HG02642 (cell line): Measurements from ENCODE around the gene ANGPTL8.

ENCODE experiments used
- ATAC-seq: cut with Tn5 transposase; IDR thresholded peaks from one replicate; pipeline ENCODE4 v1.9.1; 2021; ENCODE audit warnings: mild to moderate bottlenecking; ENCODE audit not compliant: unreplicated experiment, poor library complexity

The ANGPTL8 gene

DNA sequence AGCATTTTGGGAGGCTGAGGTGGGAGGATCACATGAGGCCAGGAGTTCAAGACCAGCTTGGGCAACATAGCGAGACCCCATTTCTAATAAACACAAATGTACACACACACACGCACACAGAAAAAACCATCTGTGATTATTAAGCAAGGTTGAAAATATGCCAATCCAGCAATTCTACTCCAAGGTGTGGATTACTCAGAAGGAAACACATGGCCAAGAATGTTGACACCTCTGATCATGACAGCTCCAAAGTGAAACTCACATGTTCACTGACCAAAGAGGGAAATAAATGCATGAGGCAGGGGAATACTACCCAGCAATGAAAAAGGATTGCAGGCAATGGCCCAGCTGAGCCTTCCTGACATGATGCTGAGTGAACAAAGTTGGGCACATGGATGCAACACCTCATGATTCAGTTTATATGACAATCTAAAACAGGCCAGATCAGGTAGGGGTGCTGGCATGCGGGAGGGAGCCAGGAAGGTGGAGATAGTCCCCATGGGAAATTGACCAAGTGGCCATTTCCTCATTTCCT, 18.5 kb downstream of the ANGPTL8 start:
- no peak for ATAC-seq

DNA sequence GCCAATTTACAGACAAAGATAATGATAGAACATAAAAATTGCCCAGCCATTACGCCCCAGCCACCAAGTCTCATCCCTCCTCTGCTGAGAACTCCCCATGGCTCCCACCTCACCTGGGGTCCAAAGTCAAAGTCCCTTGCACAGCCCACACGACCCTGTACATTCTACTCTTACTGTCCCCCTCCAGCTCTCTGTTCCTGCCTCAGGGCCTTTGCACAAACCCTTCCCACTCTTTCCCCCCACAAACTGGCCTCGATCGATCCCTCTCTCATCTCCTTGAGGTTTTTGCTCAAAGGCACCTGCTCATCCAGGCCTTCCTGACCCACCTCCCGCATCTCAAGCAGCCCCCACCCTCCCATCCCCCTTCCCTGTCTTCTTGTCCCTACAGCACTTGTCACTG, 21.6 kb downstream of the ANGPTL8 start:
- no peak for ATAC-seq

DNA sequence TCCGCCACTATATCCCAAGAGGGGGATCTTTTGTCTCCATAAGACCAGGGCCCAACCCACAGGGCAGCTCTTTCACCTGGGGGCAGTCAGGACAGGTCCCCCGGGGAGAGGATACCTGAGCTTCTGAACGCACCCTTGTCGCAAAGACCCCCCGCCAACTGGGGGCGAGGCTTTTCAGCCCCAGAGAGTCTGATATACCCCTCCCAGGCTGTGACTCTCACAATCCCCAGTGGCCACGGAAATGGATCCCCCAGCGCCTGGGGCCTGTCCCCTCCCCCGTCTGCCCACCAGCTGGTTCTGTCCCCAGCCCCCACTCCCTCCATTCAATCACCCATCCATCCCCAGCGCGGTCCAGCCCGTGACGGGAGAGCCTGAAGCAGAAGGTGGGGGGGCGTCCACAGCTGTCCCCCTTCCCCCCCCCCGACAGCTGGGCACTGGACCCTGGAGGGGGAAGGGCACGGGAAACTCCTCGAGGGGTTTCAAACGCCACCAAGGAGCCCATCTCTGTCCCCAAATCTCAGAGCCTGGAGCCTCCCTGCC, 22.1 kb downstream of the ANGPTL8 start:
- no peak for ATAC-seq

DNA sequence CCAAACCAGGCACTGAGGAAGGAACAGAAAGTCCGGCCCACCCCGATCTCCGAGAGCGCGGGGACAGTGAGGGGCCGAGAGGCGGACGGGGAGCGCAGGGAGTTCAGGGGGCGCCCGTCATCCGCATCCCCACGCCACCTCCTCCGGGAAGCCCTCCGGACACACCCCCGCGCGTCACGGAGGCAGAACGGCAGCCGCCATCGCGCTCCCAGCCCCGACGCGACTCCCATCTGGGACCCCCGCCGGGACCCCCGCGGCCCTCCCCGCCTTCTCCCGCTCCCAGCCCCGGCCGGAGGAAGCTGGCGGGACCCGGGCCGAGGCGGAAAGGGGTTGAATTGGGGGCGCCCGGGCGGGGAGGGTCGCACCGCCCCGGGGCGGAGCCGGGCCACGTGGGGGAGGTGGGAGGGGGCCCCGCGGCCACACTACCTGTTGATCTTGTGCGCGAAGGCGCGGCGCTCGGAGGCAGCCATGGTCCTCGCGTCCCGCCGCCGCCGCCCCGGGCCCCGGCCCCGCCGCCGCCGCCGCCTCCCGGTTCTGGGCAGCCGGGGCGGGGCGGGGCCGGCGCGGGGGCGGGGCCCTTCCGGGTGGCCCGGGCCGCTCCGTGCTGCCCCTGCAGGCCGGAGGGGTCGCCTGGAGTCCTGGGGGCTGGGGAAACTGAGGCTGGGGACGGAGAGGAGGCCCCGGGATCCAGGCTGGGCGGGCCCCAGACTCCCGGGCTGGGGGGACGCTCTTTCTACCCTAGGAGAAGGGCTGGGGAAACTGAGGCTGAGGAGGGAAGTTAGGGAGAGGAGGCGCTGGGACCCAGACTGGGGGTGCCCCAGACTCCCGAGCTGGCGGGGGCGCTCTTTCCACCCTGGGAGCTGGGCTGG, 22.8 kb downstream of the ANGPTL8 start, which contains the start of gene DOCK6:
DOCK6 (minus strand) TSS at position 554 of the 869 bp plus-strand sequence; CDS start at position 470, 84 bp downstream.
- ATAC-seq, result no peak

DNA sequence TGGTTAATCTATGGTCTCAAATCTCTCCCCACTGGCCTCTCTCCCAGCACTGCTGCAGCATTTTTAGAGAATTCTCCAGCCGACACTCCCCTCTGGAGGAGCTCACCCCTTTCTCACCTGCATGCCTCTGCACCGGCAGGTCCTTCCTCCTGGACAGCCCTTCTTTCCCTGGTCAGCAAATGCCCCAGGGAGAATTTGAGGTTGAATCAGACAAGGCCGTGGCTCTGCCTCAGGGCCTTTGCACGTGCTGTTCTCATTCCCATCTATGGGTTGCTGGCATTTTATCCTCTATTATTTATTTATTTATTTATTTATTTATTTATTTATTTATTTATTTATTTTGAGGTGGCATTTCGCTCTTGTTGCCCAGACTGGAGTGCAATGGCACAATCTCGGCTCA, 24.3 kb downstream of the ANGPTL8 start:
- ATAC-seq, result no peak

DNA sequence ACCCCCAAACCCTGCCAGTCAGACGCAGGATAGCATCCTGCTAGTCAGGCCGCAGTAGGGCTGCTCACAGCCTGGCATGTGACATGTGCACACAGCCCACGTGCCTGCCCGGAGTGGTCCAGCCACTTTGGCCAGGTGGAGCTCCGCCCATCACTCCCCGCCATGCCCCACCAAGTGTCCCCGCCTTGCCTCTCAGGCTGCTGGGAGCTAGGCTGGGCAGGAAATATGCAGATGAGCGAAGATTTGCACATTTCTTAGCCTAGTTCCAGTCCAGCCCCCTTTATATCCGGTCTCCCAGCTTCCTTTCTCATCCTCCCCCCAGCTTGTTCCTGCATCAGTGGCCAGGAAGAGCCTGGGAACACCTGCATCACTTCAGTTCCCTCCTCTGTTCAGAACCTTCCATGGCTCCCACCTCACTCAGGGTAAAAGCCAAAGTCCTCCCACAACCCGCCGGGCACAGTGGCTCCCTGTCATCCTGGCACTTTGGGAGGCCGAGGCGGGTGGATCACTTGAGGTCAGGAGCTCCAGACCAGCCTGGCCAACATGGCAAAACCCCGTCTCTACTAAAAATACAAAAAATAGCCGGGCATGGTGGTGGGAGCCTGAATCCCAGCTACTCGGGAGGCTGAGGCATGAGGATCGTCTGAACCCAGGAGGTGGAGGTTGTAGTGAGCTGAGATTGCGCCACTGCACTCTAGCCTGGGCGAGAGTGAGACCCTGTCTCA, 25.2 kb downstream of the ANGPTL8 start:
- no peak for ATAC-seq

DNA sequence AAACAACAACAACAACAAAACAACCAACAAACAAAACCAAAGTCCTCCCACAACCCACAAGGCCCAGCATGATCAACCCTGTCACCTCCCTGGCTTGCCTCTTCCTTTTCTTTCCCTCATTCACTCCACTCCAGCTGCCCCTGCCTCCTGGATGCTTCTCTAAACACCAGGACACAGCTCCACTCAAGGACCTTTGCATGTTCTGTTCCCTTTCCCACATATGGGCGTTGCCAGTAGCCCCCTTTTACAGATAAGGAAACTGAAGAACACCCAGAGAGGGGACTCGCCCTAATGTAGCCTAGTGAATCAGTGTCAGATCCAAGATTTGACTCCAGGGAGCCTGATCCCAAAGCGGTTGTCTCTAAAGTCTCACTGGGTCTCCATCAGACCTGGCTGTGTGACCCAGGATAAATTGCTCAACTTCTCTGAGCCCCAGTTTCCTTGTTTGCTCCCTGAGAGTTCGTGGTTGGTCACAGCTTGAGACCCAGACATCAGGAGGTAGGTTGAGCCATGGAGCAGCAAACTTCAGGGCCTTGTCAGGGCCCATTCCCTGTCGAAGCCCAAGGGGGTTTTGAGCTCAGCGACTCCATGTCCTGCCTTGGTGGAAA, 25.9 kb downstream of the ANGPTL8 start:
- no peak for ATAC-seq

DNA sequence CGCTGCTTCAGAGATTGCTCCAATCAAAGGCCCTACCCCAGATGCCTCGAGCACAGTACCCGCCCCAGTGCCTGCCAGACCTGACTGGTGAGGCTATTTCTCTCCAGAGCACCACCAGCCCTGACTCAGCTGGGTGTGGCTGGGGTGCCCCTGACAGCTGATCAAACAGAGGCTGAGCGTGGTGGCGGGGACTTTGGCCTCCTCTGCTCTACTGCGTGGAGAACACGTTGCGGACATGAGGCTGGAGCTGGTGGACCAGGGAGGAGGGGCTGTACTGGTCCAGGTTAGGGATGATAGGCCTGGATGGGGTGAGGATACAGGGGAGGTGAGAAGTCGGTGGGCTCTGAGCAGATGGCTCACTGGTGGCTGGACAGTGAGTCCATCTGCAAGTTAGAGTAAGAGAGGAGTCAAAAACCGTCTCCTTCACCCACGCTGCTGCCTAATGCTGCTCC, 26.4 kb downstream of the ANGPTL8 start:
- no peak for ATAC-seq

DNA sequence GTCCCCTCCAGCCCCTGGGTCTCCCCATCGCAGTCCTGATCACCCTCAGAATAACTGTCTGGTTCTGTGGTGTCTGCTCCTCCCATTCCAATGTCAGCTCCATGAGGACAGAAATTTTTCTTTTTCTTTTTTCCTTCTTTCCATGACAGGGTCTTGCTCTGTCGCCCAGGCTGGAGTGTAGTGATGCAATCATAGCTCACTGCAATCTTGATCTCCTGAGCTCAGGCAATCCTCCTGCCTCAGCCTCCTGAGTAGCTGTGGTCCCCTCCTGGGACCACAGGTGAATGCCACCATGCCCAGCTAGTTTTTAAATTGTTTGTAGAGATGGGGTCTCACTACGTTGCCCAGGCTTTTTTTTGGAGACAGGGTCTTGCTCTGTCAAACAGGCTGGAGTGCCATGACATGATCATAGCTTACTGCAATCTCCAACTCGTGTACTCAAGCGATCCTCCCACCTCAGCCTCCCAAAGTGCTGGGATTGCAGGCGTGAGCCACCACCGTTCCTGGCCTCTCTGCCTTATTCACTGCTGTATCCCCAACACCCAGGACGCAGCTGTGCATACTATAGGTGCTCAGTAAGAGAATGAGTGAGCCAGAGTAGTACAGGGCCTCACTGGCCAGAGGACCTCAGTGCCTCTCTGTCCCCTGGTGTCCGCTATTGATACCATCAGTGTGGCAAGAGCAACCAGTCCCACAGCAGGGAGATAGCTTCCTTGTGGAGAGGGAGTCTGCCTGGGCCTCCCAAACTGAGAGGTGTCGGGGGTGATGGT, 28.1 kb downstream of the ANGPTL8 start:
- no peak for ATAC-seq

DNA sequence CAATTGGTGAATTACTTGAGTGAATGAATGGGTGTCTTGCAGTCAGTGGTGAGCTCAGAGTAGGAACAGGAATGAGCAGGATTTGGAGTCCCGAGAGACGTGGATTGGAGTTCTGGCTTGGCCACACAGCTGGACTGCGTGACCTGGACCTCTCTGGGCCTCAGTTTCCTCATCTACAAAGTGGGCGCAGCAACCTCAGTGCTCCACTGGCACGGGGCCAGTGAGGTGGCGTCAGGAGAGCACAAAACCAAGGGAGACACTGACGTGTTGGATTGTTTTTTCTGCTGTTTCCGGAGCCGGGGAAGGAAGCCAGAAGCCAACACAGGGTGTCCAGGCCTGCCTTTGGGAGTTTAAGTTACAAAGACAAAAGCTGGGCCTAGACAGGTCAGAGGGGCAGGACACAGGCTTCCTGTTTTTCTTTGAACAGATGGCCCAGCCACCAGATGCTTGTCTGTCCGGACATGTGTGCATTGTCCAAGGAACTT, 29.4 kb downstream of the ANGPTL8 start:
- ATAC-seq, result no peak

DNA sequence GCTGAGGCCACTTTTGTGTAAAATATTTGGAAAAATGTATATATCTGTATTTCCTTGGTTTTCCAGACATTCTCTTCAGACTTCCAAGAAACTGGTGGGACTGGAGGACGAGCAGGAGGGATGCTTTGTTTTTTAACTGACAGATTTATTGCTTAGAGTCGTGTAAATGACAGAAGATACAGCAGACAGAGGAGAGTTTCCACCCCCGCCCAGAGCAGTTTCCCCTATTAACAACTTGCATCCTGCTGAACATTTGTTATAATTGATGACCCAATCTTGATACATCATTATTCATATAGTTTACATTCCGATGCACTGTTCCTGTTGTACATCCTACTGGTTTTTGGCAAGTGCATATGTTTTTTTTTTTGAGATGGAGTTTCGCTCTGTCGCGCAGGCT, 30.0 kb downstream of the ANGPTL8 start:
- ATAC-seq, result no peak

DNA sequence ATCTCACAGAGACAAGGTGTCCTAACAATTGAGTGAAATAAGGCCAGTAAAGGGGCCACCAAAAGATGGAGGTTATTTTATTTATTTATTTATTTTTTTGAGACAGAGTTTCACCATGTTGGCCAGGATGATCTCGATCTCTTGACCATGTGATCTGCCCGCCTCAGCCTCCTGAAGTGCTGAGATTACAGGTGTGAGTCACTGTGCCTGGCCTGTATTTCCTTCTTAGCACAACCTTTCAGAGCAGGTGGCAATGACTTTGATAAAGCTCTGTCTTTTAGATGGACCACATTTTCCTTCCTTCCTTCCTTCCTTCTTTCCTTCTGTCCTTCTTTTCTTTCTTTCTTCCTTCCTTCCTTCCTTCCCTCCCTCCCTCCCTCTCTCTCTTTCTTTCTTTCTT, 33.9 kb downstream of the ANGPTL8 start:
- no peak for ATAC-seq

DNA sequence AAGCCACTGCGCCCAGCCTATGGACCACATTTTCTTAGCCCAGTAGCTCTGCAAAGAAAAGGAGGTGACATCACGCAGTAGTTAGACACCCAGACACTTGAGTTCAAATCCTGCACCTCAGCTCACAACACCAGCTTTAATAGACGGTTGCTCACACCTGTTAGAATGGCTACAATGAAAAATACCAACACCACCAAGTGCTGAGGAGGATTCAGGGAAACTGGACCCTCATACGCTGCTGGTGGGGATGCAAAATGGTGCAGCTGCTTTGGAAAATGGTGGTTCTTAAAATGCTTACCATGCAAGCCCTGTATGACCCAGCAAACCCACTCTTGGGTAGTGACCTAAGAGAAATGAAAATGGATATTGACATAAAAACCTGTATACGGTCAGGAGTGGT, 34.6 kb downstream of the ANGPTL8 start:
- ATAC-seq, result no peak

DNA sequence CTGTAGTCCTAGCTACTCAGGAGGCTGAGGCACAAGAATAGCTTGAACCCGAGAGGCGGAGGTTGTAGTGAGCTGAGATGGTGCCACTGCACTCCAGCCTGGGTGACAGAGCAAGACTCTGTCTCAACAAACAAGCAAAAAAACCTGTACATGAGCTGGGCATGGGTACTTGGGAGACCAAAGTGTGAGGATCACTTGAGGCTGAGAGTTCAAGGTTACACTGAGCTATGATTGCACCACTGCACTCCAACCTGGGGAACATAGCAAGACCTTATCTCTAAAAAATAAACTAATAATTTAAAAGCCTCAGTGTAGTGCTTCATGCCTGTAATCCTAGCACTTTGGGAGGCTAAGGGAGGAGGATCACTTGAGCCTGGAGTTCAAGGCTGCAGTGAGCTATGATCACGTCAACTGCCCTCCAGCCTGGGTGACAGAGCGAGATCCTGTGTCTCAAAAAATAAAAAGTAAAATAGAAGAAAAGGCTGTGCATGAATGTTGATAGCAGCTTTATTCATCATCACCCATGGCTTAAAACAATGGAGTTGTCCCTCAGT, 35.2 kb downstream of the ANGPTL8 start:
- ATAC-seq, result no peak

DNA sequence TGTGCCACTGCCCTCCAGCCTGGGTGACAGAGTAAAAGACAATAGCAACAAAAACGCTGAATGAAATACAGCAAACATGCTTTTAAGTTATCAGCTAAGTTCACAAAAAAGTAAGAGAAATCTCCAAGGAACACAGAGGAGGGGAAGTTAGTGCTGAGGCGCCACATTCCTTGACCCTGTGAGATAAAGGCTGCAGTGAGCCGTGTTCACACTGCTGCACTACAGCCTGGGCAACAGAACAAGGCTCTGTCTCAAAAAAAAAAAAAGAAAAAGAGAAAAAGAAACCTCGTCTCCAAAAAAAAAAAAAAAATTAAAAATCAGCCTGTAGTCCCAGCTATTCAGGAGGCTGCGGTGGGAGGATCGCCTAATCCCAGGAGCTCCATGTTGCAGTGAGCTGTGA, 39.3 kb downstream of the ANGPTL8 start:
- no peak for ATAC-seq

DNA sequence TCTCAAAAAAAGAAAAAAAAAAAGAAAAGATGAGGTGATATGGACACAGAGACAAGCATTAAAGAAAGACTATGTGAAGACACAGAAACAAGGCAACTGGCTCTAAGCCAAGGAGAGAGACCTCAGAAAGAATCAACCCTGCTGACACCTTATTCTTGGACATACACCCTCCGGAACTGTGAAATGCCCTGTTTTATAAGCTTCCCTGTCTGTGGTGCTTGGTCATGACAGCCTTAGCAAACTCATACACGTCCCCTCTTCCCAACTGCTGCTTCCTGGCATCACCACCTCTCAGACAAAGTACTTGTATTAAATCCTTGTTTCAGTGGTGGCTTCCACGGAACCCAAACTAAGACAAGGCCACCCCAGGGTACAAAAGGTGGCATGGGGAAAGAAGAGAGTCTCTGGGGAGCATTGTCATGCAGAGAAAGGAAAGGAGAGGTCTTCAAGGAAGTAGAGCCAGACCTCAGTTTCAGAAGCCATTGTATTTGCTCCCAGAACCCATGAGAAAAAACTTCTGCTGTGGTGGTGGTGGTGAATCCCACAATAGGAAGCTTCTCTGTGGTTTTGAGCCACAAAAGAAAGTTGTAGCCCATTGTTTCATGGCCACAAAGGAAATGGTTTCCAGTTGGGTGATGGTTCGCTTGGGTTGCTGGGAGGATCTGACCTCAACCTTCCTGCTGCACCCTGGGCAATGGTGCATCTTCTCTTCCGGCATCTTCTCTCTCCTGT, 40.3 kb downstream of the ANGPTL8 start:
- ATAC-seq, result no peak

DNA sequence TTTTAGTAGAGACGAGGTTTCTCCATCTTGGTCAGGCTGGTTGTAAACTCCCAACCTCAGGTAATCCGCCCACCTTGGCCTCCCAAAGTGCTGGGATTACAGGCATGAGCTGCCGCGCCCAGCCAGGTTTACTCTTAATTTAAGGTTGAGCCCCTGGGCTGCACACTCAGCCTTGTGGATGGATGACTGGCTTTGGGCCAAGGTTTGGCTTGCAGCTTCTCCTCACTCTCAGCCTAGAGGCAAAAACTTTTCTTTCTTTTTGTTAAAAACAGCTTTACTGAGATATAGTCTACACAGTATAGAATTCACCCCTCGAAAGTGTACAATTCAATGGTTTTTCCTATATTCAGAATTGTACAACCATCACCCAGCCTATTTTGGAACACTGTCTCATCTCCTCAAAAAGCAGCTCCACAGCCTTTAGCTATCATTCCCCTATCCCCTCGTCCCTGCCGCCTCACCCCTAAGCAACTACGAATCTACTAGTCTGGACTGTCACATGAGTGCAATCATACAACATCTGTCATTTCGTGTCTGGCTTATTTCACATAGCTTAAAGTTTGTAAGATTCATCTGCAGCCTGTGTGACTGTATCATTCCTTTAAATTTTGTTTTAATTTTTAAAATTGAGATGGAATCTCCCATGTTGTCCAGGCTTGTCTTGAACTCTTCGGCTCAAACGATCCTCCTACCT, 42.1 kb downstream of the ANGPTL8 start:
- no peak for ATAC-seq

DNA sequence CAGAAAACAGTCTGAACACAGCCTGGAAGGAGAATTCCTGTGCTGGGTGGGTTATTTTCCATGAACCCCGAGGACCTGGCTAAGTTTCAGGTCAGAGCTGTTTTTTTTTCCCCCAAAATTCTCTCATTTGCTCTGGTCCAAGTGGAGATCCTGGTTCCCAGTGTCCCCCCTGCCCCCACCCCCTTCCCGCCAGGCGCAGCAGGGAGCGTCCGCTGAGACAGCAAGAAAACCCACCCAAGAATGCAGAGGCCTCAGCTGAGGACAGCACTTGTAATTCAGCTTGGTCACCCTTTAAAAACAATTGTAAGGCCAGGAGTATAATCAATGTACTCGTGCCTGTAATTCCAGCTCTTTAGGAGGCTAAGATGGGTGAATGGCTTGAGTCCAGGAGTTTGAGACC, 45.1 kb downstream of the ANGPTL8 start:
- ATAC-seq, result no peak
